ENCODE measurements around the gene WDR81.

DNA sequence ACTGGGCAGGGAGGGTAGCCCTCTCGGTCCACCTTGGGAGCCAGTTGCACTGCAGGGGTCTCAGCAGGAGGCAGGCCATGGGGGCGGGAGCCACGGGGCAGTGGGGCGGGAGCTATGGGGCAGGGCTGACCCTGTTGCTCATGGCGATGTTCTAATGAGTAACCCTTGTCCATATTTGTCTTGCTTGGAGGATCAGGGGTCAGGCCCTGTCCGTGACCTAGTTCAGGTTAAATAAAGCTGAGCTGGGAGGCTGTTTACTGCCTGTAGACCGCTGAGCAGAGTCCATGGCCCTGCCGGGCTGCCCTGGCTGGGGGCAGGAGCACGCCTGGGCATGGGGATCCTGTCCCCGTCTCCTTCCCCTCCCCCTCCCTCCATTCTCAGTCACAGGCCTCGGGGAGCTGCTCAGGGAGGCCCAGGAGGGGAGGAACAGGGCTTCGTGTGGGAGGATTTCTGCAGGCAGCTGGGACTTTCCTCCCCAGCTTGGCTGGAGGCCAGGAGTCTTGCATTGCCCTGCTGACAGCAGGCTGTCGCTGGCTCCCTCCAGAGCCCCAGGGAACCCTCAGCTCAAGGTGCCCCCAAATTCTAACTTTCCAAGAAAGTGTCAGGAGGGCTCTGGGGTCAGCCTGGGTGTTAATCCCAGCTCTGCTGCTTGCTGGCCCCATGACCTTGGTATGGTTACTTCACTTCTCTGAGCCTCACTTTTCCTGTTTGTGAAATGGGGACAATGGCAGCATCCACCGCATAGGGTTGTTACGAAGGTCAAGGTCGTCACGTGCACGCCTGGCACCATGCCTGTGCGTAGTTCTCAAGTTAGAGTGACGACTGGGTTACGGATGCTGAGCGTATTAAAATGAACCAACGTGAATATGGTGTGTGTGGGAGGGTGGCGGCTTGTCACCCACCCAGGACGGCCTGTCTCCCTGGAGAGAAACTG is 12.1 kb downstream of the WDR81 start:
- TF ChIP-seq, protein P1, sequence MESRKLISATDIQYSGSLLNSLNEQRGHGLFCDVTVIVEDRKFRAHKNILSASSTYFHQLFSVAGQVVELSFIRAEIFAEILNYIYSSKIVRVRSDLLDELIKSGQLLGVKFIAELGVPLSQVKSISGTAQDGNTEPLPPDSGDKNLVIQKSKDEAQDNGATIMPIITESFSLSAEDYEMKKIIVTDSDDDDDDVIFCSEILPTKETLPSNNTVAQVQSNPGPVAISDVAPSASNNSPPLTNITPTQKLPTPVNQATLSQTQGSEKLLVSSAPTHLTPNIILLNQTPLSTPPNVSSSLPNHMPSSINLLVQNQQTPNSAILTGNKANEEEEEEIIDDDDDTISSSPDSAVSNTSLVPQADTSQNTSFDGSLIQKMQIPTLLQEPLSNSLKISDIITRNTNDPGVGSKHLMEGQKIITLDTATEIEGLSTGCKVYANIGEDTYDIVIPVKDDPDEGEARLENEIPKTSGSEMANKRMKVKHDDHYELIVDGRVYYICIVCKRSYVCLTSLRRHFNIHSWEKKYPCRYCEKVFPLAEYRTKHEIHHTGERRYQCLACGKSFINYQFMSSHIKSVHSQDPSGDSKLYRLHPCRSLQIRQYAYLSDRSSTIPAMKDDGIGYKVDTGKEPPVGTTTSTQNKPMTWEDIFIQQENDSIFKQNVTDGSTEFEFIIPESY (IDR thresholded peaks at IDR 0.05; ENCODE audit: extremely low read depth, insufficient replicate concordance, low read length) = no peak
- TF ChIP-seq, protein P2, sequence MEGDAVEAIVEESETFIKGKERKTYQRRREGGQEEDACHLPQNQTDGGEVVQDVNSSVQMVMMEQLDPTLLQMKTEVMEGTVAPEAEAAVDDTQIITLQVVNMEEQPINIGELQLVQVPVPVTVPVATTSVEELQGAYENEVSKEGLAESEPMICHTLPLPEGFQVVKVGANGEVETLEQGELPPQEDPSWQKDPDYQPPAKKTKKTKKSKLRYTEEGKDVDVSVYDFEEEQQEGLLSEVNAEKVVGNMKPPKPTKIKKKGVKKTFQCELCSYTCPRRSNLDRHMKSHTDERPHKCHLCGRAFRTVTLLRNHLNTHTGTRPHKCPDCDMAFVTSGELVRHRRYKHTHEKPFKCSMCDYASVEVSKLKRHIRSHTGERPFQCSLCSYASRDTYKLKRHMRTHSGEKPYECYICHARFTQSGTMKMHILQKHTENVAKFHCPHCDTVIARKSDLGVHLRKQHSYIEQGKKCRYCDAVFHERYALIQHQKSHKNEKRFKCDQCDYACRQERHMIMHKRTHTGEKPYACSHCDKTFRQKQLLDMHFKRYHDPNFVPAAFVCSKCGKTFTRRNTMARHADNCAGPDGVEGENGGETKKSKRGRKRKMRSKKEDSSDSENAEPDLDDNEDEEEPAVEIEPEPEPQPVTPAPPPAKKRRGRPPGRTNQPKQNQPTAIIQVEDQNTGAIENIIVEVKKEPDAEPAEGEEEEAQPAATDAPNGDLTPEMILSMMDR (IDR thresholded peaks at IDR 0.05 in 2 of 3, conservative IDR thresholded peaks at IDR 0.05 in 1 of 3; ENCODE audit: borderline replicate concordance in 1 of 3, insufficient read depth in 1 of 3, low read depth in 2 of 3, low read length in 2 of 3) = no peak
- TF ChIP-seq EZH2phosphoT487 (IDR thresholded peaks at IDR 0.05; ENCODE audit: borderline replicate concordance) (no peak), POLR2A (IDR thresholded peaks at IDR 0.05; ENCODE audit: borderline replicate concordance, extremely low read depth, insufficient read depth, insufficient read length) (no peak), RAD21 (IDR thresholded peaks at IDR 0.05; ENCODE audit: low read depth) (no peak)
